Measurements from ENCODE around the gene BSPRY. TPM values are rescaled to one million over a fixed set of nuclear protein-coding genes. Genes with fewer than 3 reads are reported as not detected.
"Not testable (repeated sequence)": the region's sequence is repeated elsewhere in the genome, so short reads cannot be mapped to it uniquely, and the experiment has no call there.

The BSPRY gene
- total and polyA plus RNA-seq, 2 donors (not counting 1 experiment from before 2014, with no cell fraction given) = 0.42 to 0.59 TPM

- H3K9ac ChIP-seq (ENCODE audit: low read length) = no peak overlapping the region
- WGBS (ENCODE audit: insufficient coverage) = 100% methylated on average over 1 of the region's 2 CpGs
- peaks cover 41% of the 10 kb centered on the region for H3K4me1 Mint-ChIP-seq
- TF ChIP-seq, protein P1, sequence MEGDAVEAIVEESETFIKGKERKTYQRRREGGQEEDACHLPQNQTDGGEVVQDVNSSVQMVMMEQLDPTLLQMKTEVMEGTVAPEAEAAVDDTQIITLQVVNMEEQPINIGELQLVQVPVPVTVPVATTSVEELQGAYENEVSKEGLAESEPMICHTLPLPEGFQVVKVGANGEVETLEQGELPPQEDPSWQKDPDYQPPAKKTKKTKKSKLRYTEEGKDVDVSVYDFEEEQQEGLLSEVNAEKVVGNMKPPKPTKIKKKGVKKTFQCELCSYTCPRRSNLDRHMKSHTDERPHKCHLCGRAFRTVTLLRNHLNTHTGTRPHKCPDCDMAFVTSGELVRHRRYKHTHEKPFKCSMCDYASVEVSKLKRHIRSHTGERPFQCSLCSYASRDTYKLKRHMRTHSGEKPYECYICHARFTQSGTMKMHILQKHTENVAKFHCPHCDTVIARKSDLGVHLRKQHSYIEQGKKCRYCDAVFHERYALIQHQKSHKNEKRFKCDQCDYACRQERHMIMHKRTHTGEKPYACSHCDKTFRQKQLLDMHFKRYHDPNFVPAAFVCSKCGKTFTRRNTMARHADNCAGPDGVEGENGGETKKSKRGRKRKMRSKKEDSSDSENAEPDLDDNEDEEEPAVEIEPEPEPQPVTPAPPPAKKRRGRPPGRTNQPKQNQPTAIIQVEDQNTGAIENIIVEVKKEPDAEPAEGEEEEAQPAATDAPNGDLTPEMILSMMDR (IDR thresholded peaks at IDR 0.05) = no peak
- TF ChIP-seq EZH2 (IDR thresholded peaks at IDR 0.05; ENCODE audit: borderline replicate concordance, insufficient read depth, low read depth, low read length, poor library complexity, severe bottlenecking) = no peak
- no peak overlapping the region for H3K27ac ChIP-seq (ENCODE audit: low read length in 2 of 2)
- H3K36me3 ChIP-seq (replicated peaks in 1 of 2; ENCODE audit: control extremely low read depth in 1 of 2, control insufficient read depth in 1 of 2, extremely low read depth in 1 of 2, insufficient read depth in 2 of 2, low read length in 1 of 2) = peaks cover 0 to 13% of the 10 kb centered on the region in 2 experiments
- no peak overlapping the region for H2AFZ ChIP-seq (ENCODE audit: insufficient read depth, low read depth, low read length, poor library complexity, severe bottlenecking)
- H3K27me3 ChIP-seq (replicated peaks in 1 of 4; ENCODE audit: control extremely low read depth in 1 of 4, control insufficient read depth in 3 of 4, insufficient read depth in 4 of 4, low read length in 3 of 4) = no peaks in the 10 kb centered on the region
- no peaks in the 10 kb centered on the region for H4K20me1 ChIP-seq (ENCODE audit: control insufficient read depth, insufficient read depth, low read length, poor library complexity, severe bottlenecking)
- no peak overlapping the region for H3K27ac Mint-ChIP-seq
- H3K4me2 ChIP-seq (replicated peaks; ENCODE audit: low read depth, low read length, poor library complexity, severe bottlenecking) = no peak overlapping the region
- POLR2A ChIA-PET = no interaction called here
- CTCF ChIA-PET = interaction anchor here (1.1 to 10.6 kb wide), 9 partner anchors 7 to 254 kb away, joined by 3 to 98 read pairs (median 19); partner anchors contain the start of genes C9orf43, CDC26, POLE3 and PRPF4
- peaks cover 42% of the 10 kb centered on the region for H3K79me2 ChIP-seq (ENCODE audit: control insufficient read depth, insufficient read depth, low read length)
- no peaks in the 10 kb centered on the region for H3K27me3 Mint-ChIP-seq
- H3K9me3 ChIP-seq (ENCODE audit: control extremely low read depth in 1 of 3, control insufficient read depth in 2 of 3, insufficient read depth in 1 of 3, low read length in 2 of 3) = no peaks in the 10 kb centered on the region
- ATAC-seq (ENCODE audit: low read depth) (no peak), DNase-seq (no peak)
- no peak overlapping the region for H3K4me3 Mint-ChIP-seq
- H3K9me3 Mint-ChIP-seq (ENCODE audit: insufficient read depth) = no peaks in the 10 kb centered on the region
- H3K4me1 ChIP-seq (ENCODE audit: control insufficient read depth in 2 of 2, insufficient read depth in 2 of 2, low read length in 2 of 2) = peaks cover 10 to 18% of the 10 kb centered on the region in 2 donors
- intact Hi-C loops (cut with micrococcal nuclease) = loop anchor here (10.0 kb wide), 1 partner anchor 1769 kb away; the partner anchor contains the start of gene DNAJC25
- H3K4me3 ChIP-seq (ENCODE audit: control extremely low read depth in 1 of 5, extremely low read depth in 1 of 5, insufficient read depth in 1 of 5, low read depth in 2 of 5, low read length in 4 of 5) = no peak overlapping the region
Measured at GRCh38 chr9:113403646-113404045, 54.3 kb downstream of the BSPRY start.

- H3K4me3 Mint-ChIP-seq; H3K4me3 ChIP-seq (ENCODE audit: control extremely low read depth in 1 of 5, extremely low read depth in 1 of 5, insufficient read depth in 1 of 5, low read depth in 2 of 5, low read length in 4 of 5); H3K4me2 ChIP-seq (replicated peaks; ENCODE audit: low read depth, low read length, poor library complexity, severe bottlenecking); DNase-seq; H3K27me3 Mint-ChIP-seq; H3K9ac ChIP-seq (ENCODE audit: low read length); ATAC-seq (ENCODE audit: low read depth); H2AFZ ChIP-seq (ENCODE audit: insufficient read depth, low read depth, low read length, poor library complexity, severe bottlenecking); H3K27ac ChIP-seq (ENCODE audit: low read length in 2 of 2); H3K9me3 Mint-ChIP-seq (ENCODE audit: insufficient read depth); H4K20me1 ChIP-seq (ENCODE audit: control insufficient read depth, insufficient read depth, low read length, poor library complexity, severe bottlenecking); H3K27me3 ChIP-seq (replicated peaks in 1 of 4; ENCODE audit: control extremely low read depth in 1 of 4, control insufficient read depth in 3 of 4, insufficient read depth in 4 of 4, low read length in 3 of 4); H3K9me3 ChIP-seq (ENCODE audit: control extremely low read depth in 1 of 3, control insufficient read depth in 2 of 3, insufficient read depth in 1 of 3, low read length in 2 of 3); H3K27ac Mint-ChIP-seq: not testable (repeated sequence)
- H3K4me1 Mint-ChIP-seq = peaks cover 37% of the 10 kb centered on the region
- CTCF ChIA-PET = interaction anchor here (0.6 to 10.6 kb wide), 9 partner anchors 20 to 251 kb away, joined by 3 to 98 read pairs (median 4); partner anchors contain the start of genes CDC26 and PRPF4
- POLR2A ChIA-PET = interaction anchor here (0.7 kb wide), 1 partner anchor 252 kb away, joined by 4 read pairs; no protein-coding TSS in a partner anchor
- peaks cover 12 to 18% of the 10 kb centered on the region in 2 donors for H3K4me1 ChIP-seq (ENCODE audit: control insufficient read depth in 2 of 2, insufficient read depth in 2 of 2, low read length in 2 of 2)
- peaks cover 0 to 16% of the 10 kb centered on the region in 2 experiments for H3K36me3 ChIP-seq (replicated peaks in 1 of 2; ENCODE audit: control extremely low read depth in 1 of 2, control insufficient read depth in 1 of 2, extremely low read depth in 1 of 2, insufficient read depth in 2 of 2, low read length in 1 of 2)
- intact Hi-C loops (cut with micrococcal nuclease) = loop anchor here (10.0 kb wide), 1 partner anchor 1772 kb away; the partner anchor contains the start of gene DNAJC25
- WGBS (ENCODE audit: insufficient coverage) = 100% methylated on average over 4 of the region's 9 CpGs
- peaks cover 30% of the 10 kb centered on the region for H3K79me2 ChIP-seq (ENCODE audit: control insufficient read depth, insufficient read depth, low read length)
Measured at GRCh38 chr9:113406353-113406752, 57.0 kb downstream of the BSPRY start.

Measured in B cell (primary cell).